Naive thymus-derived CD8-positive, alpha-beta T cell (primary cell): ENCODE data around the gene MAGI1. TPM values are rescaled to one million over a fixed set of nuclear protein-coding genes. Genes with fewer than 3 reads are reported as not detected.

Experiments
- ATAC-seq, 2 donors: fragments of 150-1000 bp; cut with Tn5 transposase in 1 of 2; sonication (Bioruptor Pico), chemical (Tn5 transposase) in 1 of 2; 1 replicate in 1 of 2; 2 replicates in 1 of 2; pipeline ENCODE4 v1.10.0; 2021; ENCODE audit warnings: mild to moderate bottlenecking in 2 of 2, moderate library complexity in 2 of 2
- POLR2A ChIA-PET: fragments of 350-600 bp; sonication (Branson Sonifier 250); formaldehyde crosslinking; loops from one replicate; lab custom pipeline; 2021; ENCODE audit warnings: antibody characterized with exemption; lab: Charles Lee
- DNase-seq, 10 donors: peaks; one replicate each; pipeline versions ENCODE4 v3.0.0 to v3.0.0-alpha.2; 2020 to 2022
- H3K27ac Mint-ChIP-seq, 10 donors: one replicate each; pipeline ENCODE4 v1.8.0; 2020 to 2022; ENCODE audit warnings: mild to moderate bottlenecking in 10 of 10, mixed read lengths in 10 of 10, moderate library complexity in 4 of 10, inconsistent platforms in 1 of 10
- H3K27me3 Mint-ChIP-seq, 5 donors: one replicate each; pipeline ENCODE4 v1.8.0; 2021 to 2022; ENCODE audit warnings: mixed read lengths in 5 of 5
- H3K36me3 Mint-ChIP-seq, 3 donors: one replicate each; pipeline ENCODE4 v1.8.0; 2020 to 2022; ENCODE audit warnings: mixed read lengths in 3 of 3, mild to moderate bottlenecking in 2 of 3, inconsistent platforms in 1 of 3
- H3K4me1 Mint-ChIP-seq, 4 donors: one replicate each; pipeline ENCODE4 v1.8.0; 2021 to 2022; ENCODE audit warnings: mixed read lengths in 4 of 4
- H3K4me3 Mint-ChIP-seq, 10 donors: one replicate each; pipeline ENCODE4 v1.8.0; 2020 to 2022; ENCODE audit warnings: mild to moderate bottlenecking in 10 of 10, mixed read lengths in 10 of 10, moderate library complexity in 6 of 10, inconsistent platforms in 1 of 10
- H3K9me3 Mint-ChIP-seq, 9 donors: one replicate each; pipeline ENCODE4 v1.8.0; 2020 to 2022; ENCODE audit warnings: mixed read lengths in 9 of 9, mild to moderate bottlenecking in 3 of 9, inconsistent platforms in 1 of 9, moderate library complexity in 1 of 9
- polyA plus RNA-seq, 3 donors: library from polyadenylated mRNA; unstranded; fragments of 300-500 nt; fragmentation: Illumina TruSeq; gene quantifications; one replicate each; pipeline ENCODE4 v1.2.3, GENCODE V29; 2021
- total RNA-seq, 8 experiments: library from RNA in 2 of 8; stranded (reverse) in 2 of 8; gene quantifications; one replicate each; pipeline ENCODE4 v1.2.3 and lab custom pipeline; 2021 to 2026

MAGI1 gene
- total and polyA plus RNA-seq, 5 experiments from 2014 or later = not detected

DNA sequence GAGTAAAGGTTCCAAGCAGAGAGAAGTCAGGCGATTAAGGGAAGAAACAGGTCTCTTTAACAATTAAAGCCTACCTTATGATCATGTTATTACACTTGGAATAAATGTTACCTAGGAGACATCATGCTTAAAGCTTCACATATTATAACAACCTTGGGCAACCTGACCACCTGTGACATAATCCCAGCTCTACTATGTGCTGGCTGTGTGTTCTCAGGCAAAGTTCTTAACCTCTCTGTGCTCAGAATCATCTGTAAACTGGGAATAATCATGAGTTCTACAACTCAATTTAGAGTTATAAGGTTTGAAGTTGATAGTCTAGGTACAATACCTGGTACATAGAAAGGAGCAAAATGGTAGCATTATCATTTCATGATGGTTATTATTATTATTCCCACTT is 159.3 kb downstream of the MAGI1 start:
- Mint-ChIP-seq H3K27me3 (peaks cover 0 to 5% (median 0%) of the 10 kb centered on the region in 5 donors), H3K36me3 (no peaks in the 10 kb centered on the region), H3K4me3 (no peak overlapping the region), H3K9me3 (peaks cover 0 to 9% (median 0%) of the 10 kb centered on the region in 9 donors), H3K4me1 (no peaks in the 10 kb centered on the region), H3K27ac (no peak overlapping the region)
- ATAC-seq (no peak), DNase-seq (no peak)
- POLR2A ChIA-PET = no interaction called here

DNA sequence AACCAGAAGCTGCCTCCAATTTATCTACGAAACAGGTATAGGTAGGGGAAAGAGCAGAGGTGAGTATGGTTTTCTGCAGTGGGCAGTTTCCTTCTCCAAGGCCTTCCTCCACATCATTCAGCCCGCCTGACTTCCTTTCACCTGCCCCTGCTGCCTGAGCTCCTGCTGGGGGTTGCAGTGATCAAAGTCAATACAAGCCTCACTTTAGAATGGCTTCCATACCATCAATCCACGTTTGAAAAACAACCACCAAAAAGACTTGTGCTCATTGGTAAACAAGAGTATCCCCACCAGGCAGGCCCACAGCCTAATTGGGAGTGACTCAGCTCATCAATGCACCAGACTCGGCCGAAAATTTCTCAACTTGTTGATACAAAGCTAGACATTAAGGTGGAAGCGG is 159.9 kb downstream of the MAGI1 start:
- Mint-ChIP-seq H3K36me3 (no peaks in the 10 kb centered on the region), H3K27ac (no peak overlapping the region), H3K9me3 (peaks cover 0 to 9% (median 0%) of the 10 kb centered on the region in 9 donors), H3K27me3 (peaks cover 0 to 5% (median 0%) of the 10 kb centered on the region in 5 donors), H3K4me1 (no peaks in the 10 kb centered on the region), H3K4me3 (no peak overlapping the region)
- POLR2A ChIA-PET = no interaction called here
- DNase-seq (no peak), ATAC-seq (no peak)

DNA sequence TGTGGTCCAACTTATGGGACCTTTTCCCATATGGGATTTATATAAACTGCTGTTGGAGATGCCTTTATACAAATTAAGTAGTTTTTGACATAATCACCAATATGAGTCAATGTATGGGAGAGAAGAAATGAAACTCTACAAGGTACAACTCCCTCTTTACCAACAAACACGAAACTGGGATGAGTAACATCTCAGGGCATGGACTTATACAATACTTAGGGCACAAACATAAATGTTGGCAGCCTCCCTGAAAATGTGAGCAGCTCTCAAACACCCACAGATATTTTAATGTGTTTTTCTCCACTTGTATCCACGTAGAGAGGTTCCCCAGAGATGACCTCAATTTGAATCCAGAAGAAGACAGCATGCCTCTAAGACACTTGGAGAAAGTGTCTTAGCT is 161.6 kb downstream of the MAGI1 start:
- Mint-ChIP-seq H3K4me3 (no peak overlapping the region), H3K4me1 (no peaks in the 10 kb centered on the region), H3K27ac (no peak overlapping the region), H3K36me3 (no peaks in the 10 kb centered on the region), H3K9me3 (peaks cover 0 to 6% (median 0%) of the 10 kb centered on the region in 9 donors), H3K27me3 (peaks cover 0 to 3% (median 0%) of the 10 kb centered on the region in 5 donors)
- no peak for ATAC-seq
- DNase-seq = no peak
- POLR2A ChIA-PET = no interaction called here

DNA sequence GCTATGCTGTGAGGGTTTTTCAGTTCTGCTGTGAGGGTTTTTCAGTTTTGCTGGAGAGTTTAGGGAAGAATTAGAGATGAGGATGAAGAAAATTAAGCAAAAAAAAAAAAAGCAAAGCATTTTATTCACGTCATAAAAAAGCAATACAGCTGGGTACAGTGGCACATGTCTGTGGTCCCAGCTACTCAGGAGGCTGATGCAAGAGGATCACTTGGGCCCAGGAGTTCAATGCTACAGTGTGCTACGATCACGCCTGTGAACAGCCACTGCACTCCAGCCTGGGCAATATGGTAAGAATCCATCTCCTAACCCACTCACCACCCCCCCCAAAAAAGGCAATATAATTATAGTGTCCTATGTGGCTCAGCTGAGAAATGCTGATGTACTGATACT is 162.7 kb downstream of the MAGI1 start:
- Mint-ChIP-seq H3K4me3 (no peak overlapping the region), H3K36me3 (no peaks in the 10 kb centered on the region), H3K4me1 (no peaks in the 10 kb centered on the region), H3K27ac (no peak overlapping the region), H3K9me3 (peaks cover 0 to 6% (median 0%) of the 10 kb centered on the region in 9 donors), H3K27me3 (peaks cover 0 to 4% (median 0%) of the 10 kb centered on the region in 5 donors)
- no peak for ATAC-seq
- no peak for DNase-seq
- POLR2A ChIA-PET = no interaction called here

DNA sequence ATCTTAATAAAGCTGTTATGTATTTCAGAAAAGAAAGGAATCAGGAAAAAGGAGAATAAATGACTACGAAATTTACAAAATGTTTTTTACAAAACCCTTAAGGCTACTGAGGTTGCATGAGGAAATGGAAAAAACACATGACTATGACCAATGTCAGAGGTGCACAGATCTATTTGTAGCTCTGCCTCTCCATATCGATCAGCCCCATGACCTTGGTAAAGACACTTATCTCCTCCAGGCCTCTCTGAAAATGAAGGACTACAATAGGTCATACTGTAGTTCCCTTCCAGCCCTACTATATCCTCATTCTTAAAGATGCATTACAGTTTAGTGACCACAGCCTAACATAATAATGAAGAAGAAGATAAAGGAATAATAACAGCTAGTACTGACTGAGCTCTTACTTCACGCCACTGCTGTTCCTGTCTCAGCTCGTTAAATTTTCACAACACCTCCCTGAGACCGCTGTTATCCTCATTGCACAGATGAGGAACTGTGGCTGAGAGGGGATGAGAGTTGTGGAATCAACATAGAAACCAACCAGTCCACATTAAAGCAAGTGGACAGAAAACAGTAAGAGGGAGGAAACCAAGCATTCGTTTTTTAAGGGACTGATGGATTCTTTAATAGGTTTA is 163.2 kb downstream of the MAGI1 start:
- POLR2A ChIA-PET = no interaction called here
- DNase-seq (no peak), ATAC-seq (no peak)
- Mint-ChIP-seq H3K9me3 (peaks cover 0 to 6% (median 0%) of the 10 kb centered on the region in 9 donors), H3K27me3 (peaks cover 0 to 4% (median 0%) of the 10 kb centered on the region in 5 donors), H3K4me3 (no peak overlapping the region), H3K27ac (no peak overlapping the region), H3K36me3 (no peaks in the 10 kb centered on the region), H3K4me1 (no peaks in the 10 kb centered on the region)

DNA sequence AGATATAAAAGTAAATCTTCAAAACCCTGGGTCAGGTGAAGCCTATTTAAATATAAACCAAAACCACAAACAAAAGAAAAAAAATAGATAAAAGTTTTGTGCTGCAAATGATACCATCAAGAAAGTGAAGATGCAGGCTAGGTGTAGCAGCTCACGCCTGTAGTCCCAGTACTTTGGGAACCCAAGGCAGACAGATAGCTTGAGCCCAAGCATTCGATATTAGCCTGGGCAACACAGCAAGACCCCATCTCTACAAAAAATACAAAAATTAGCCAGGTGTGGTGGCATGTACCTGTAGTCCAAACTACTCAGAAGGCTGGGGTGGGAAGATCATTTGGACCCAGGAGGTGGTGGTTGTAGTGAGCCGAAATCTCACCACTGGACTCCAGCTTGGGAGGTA is 164.8 kb downstream of the MAGI1 start:
- DNase-seq (no peak), ATAC-seq (no peak)
- no peaks in the 10 kb centered on the region for H3K36me3 Mint-ChIP-seq
- H3K27me3 Mint-ChIP-seq = peaks cover 0 to 11% (median 0%) of the 10 kb centered on the region in 5 donors
- H3K27ac Mint-ChIP-seq = no peak overlapping the region
- H3K4me1 Mint-ChIP-seq = no peaks in the 10 kb centered on the region
- H3K9me3 Mint-ChIP-seq = peaks cover 0 to 9% (median 3%) of the 10 kb centered on the region in 9 donors
- POLR2A ChIA-PET = no interaction called here
- H3K4me3 Mint-ChIP-seq = no peak overlapping the region

DNA sequence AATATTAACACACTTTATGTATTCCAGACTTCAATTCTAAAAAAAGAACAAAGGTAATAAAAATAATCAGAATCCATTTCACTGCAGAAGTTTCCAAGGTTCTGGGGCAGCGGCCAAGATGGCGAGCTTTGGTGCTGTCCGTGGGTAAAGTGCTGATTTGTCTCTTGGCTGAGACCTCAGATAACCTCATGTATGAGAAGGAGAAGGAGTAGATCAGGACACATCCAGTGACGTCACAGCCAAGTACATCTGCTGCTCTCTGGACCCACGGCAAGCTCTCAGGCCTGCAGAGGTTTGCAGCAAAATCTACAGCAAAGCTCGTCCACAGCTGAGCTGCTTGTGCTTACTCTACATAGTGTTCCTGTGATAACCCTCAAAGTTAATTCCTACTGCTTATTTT is 165.7 kb downstream of the MAGI1 start:
- H3K36me3 Mint-ChIP-seq = no peaks in the 10 kb centered on the region
- peaks cover 0 to 14% (median 0%) of the 10 kb centered on the region in 5 donors for H3K27me3 Mint-ChIP-seq
- no peak for ATAC-seq
- POLR2A ChIA-PET = no interaction called here
- DNase-seq = no peak
- no peak overlapping the region for H3K27ac Mint-ChIP-seq
- no peak overlapping the region for H3K4me3 Mint-ChIP-seq
- no peaks in the 10 kb centered on the region for H3K4me1 Mint-ChIP-seq
- peaks cover 0 to 9% (median 5%) of the 10 kb centered on the region in 9 donors for H3K9me3 Mint-ChIP-seq

DNA sequence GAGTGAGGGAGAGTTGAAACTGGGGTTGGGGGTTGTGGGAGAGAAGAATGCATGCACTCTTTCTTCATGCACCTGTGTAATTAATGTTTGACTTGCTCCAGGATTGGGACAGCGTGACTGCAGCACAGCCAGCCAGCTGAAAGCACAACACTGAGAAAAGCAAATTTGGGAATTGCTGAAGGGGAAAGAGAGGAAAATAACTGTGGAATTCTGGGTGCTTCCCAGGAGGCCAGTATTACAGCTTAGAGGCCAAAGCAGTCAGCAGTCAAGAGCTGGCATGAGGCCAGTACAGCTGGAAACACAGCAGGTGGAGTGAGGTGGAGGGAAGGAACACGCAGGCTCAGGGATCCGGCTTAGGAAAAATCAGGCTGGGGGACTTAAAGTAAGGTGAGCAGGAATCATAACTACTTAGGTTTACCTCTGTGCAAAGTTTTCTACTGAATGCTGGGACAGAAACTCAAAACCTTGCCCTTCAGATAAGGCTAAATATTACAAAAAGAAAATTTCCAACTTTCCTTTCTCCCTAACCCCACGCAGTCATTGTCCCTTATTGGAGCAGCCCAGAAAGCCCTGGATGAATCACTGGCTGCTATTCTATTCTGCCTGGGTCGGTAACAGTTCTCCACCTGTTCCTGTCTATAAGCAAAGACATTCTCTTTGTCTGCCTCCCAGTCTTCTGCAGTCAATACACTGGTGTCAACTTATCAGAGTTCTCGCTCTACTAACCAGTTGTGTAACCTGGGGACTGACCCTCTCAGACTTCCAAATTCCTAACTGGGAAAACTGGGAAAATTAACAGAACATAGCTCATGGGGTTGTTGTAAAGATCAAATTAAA is 167.2 kb downstream of the MAGI1 start:
- H3K4me3 Mint-ChIP-seq = no peak overlapping the region

DNA sequence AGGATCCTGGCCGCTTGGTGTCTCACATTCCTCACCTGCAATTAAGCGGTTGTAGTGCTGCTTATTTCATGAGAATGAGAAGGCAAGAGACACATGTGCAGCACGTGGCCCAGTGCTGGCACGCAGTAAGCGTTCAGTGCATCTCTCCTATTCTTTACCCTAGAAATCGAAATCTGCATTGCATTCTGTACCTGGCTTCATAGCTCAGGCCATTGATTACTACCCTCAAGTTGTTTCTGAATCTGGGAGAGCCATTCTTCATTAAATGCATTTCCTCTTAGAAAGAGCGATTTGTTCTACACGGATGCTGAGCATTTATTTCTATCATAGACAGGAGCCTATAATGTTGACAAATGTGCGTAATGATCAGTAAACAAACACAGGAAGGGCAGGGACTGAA is 168.9 kb downstream of the MAGI1 start:
- peaks cover 0 to 10% (median 3%) of the 10 kb centered on the region in 9 donors for H3K9me3 Mint-ChIP-seq
- H3K27me3 Mint-ChIP-seq = peaks cover 0 to 14% (median 0%) of the 10 kb centered on the region in 5 donors
- POLR2A ChIA-PET = no interaction called here
- no peaks in the 10 kb centered on the region for H3K4me1 Mint-ChIP-seq
- no peak overlapping the region for H3K27ac Mint-ChIP-seq
- no peak overlapping the region for H3K4me3 Mint-ChIP-seq
- DNase-seq (no peak), ATAC-seq (no peak)
- no peaks in the 10 kb centered on the region for H3K36me3 Mint-ChIP-seq

More for the DNA sequence above, 167.2 kb downstream of the MAGI1 start:
- no peak for ATAC-seq
- Mint-ChIP-seq H3K36me3 (no peaks in the 10 kb centered on the region), H3K27me3 (peaks cover 0 to 14% (median 0%) of the 10 kb centered on the region in 5 donors), H3K4me1 (no peaks in the 10 kb centered on the region), H3K27ac (no peak overlapping the region), H3K9me3 (peaks cover 0 to 9% (median 5%) of the 10 kb centered on the region in 9 donors)
- no peak for DNase-seq
- POLR2A ChIA-PET = no interaction called here

DNA sequence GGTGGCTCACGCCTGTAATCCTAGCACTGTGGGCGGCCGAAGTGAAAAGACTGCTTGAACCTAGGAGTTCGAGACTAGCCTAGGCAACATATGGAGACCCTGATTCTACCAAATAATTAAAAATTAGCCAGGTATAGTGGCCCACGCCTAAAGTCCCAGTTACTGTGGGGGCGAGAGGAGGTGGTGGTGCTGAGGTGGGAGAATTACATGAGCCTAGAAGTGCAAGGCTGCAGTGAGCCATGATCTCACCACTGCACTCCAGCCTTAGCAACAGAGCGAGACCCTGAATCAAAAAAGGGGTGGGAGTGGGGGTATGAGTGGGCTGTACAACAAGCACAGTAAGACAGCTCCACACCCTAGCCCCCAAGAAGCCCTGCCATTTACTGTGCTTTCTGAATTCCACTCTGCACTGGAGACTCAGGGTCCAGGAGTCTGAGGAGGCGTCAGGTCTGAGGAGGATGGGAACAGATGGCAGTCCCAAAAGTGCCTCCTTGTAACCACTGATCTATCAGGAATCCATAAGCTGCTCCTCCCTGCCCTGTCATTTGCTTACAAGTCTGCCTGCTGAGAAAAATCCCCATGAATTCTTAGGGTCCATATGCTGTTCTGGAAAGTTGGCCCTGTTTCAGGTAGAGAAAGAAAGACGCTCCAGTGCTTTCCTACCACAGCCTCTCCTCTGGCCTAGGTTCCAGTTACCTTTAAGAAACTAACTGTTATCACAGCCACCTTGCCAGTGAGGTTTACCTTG is 171.1 kb downstream of the MAGI1 start:
- POLR2A ChIA-PET = no interaction called here
- H3K36me3 Mint-ChIP-seq = no peaks in the 10 kb centered on the region
- H3K4me1 Mint-ChIP-seq = no peaks in the 10 kb centered on the region
- DNase-seq (no peak), ATAC-seq (no peak)
- no peak overlapping the region for H3K27ac Mint-ChIP-seq
- no peak overlapping the region for H3K4me3 Mint-ChIP-seq
- peaks cover 0 to 11% (median 3%) of the 10 kb centered on the region in 9 donors for H3K9me3 Mint-ChIP-seq
- peaks cover 0 to 14% (median 0%) of the 10 kb centered on the region in 5 donors for H3K27me3 Mint-ChIP-seq

DNA sequence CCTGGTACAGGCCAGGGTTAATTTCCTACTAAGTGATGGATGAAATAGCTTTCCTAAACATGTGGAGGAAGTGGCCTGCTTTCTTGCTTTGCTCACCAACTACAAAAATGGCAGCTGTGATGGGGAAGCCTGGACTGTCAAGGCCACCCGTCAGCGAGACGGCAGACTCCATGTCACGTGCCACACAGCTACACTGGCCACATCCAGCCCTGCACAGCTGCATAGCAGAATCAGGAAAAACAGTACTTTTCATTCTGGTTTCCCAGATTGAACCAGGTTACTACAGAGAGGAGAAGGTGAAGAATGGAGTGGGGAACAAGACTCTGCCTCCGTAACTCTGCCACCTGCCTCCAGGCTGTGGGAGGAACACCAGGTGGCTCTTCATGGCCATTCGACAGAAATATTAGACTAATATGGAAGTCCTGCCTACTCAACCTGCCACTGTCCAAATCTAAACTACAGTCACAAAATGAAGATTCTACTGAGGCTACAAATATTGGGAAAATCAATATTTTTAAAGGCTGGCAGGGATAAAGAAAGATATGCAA is 174.3 kb downstream of the MAGI1 start:
- H3K9me3 Mint-ChIP-seq = peaks cover 0 to 10% (median 4%) of the 10 kb centered on the region in 9 donors
- H3K4me3 Mint-ChIP-seq = no peak overlapping the region
- peaks cover 0 to 4% (median 0%) of the 10 kb centered on the region in 5 donors for H3K27me3 Mint-ChIP-seq
- no peak overlapping the region for H3K27ac Mint-ChIP-seq
- ATAC-seq (no peak), DNase-seq (no peak)
- no peaks in the 10 kb centered on the region for H3K4me1 Mint-ChIP-seq
- POLR2A ChIA-PET = no interaction called here
- no peaks in the 10 kb centered on the region for H3K36me3 Mint-ChIP-seq

DNA sequence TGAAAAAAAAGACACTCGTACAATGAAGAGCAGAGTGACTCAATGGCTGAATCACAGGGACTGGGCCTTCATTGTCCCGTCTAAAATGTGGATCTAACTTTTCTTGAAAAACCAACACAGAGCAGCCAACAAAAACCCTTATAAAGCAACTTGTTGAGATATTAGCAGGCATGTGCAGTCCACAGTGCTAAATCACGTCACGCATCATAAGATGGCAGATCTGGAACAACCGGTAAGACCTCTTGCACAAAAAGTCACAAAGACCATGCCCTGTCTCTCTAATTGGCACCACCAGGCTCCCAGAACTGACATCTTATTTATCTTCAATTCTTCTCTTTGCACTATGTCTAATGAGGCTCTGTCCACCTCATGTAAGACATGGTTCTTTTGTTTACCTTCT is 177.0 kb downstream of the MAGI1 start:
- ATAC-seq (no peak), DNase-seq (no peak)
- no peak overlapping the region for H3K4me3 Mint-ChIP-seq
- POLR2A ChIA-PET = no interaction called here
- no peak overlapping the region for H3K27ac Mint-ChIP-seq
- H3K27me3 Mint-ChIP-seq = no peaks in the 10 kb centered on the region
- peaks cover 0 to 8% (median 4%) of the 10 kb centered on the region in 9 donors for H3K9me3 Mint-ChIP-seq
- H3K36me3 Mint-ChIP-seq = no peaks in the 10 kb centered on the region
- no peaks in the 10 kb centered on the region for H3K4me1 Mint-ChIP-seq
